BE2C (cell line): ENCODE data around the gene APBB1.

Experiments used
- DNase-seq: peaks from one replicate; pipeline ENCODE4 v3.0.0-alpha.2; 2020
- H3K27me3 ChIP-seq: fragments of 250-450 bp; sonication (Bioruptor Pico); 2 replicates; pipeline ENCODE4 v1.5.1; 2020; ENCODE audit warnings: mild to moderate bottlenecking
- H3K36me3 ChIP-seq: fragments of 250-450 bp; sonication (Bioruptor Pico); 2 replicates; pipeline ENCODE4 v1.5.1; 2020; ENCODE audit warnings: mild to moderate bottlenecking
- H3K4me1 ChIP-seq: fragments of 250-450 bp; sonication (Bioruptor Pico); 2 replicates; pipeline ENCODE4 v1.5.1; 2020
- H3K4me3 ChIP-seq: 2 replicates; pipeline ENCODE4 v1.5.1; 2011; ENCODE audit warnings: low read depth, low read length
- H3K9me3 ChIP-seq: fragments of 250-450 bp; sonication (Bioruptor Pico); 2 replicates; pipeline ENCODE4 v1.5.1; 2020
- CTCF ChIP-seq: IDR thresholded peaks from 2 replicates; pipeline ENCODE4 v1.5.1; 2012; ENCODE audit warnings: mild to moderate bottlenecking, low read depth, low read length

APBB1 gene

GRCh38 chr11:6455070-6455469 is 36.2 kb upstream of the APBB1 start:
- no peak overlapping the region for H3K4me3 ChIP-seq
- no peaks in the 10 kb centered on the region for H3K9me3 ChIP-seq
- H3K36me3 ChIP-seq = no peaks in the 10 kb centered on the region
- H3K4me1 ChIP-seq = no peaks in the 10 kb centered on the region
- no peak for TF ChIP-seq CTCF
- no peaks in the 10 kb centered on the region for H3K27me3 ChIP-seq
- no peak for DNase-seq

- H3K27me3 ChIP-seq = no peaks in the 10 kb centered on the region
- no peak for TF ChIP-seq CTCF
- no peaks in the 10 kb centered on the region for H3K36me3 ChIP-seq
- no peak for DNase-seq
- no peak overlapping the region for H3K4me3 ChIP-seq
- no peaks in the 10 kb centered on the region for H3K4me1 ChIP-seq
- no peaks in the 10 kb centered on the region for H3K9me3 ChIP-seq
Measured at GRCh38 chr11:6453152-6453551, 34.3 kb upstream of the APBB1 start.

DNA sequence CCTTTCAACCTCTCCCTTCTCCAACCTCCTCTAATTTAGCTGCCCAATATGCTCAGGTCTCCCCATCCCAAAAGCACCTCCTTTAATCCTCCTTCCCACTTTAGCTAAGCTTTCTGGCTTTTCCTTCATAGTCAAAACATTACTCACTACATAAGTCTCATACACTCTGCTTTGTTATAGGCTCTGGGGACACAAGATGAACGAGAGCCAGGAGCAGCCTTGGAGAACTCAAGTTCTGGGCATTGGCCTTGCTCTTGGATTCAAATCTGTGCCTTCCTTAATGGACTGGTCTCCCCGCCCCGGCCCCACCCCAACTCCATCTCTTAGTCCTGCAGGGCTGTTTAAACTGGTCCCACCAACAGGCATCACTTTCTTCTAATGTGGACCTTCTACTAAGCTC is 33.3 kb upstream of the APBB1 start:
- Histone ChIP-seq H3K9me3 (no peaks in the 10 kb centered on the region), H3K4me1 (no peaks in the 10 kb centered on the region), H3K27me3 (no peaks in the 10 kb centered on the region), H3K36me3 (no peaks in the 10 kb centered on the region), H3K4me3 (no peak overlapping the region)
- no peak for DNase-seq
- no peak for TF ChIP-seq CTCF

- Histone ChIP-seq H3K27me3 (no peaks in the 10 kb centered on the region), H3K9me3 (no peaks in the 10 kb centered on the region), H3K4me3 (no peak overlapping the region), H3K4me1 (no peaks in the 10 kb centered on the region), H3K36me3 (no peaks in the 10 kb centered on the region)
- no peak for TF ChIP-seq CTCF
- no peak for DNase-seq
Measured at GRCh38 chr11:6448574-6448973, 29.7 kb upstream of the APBB1 start.

DNA sequence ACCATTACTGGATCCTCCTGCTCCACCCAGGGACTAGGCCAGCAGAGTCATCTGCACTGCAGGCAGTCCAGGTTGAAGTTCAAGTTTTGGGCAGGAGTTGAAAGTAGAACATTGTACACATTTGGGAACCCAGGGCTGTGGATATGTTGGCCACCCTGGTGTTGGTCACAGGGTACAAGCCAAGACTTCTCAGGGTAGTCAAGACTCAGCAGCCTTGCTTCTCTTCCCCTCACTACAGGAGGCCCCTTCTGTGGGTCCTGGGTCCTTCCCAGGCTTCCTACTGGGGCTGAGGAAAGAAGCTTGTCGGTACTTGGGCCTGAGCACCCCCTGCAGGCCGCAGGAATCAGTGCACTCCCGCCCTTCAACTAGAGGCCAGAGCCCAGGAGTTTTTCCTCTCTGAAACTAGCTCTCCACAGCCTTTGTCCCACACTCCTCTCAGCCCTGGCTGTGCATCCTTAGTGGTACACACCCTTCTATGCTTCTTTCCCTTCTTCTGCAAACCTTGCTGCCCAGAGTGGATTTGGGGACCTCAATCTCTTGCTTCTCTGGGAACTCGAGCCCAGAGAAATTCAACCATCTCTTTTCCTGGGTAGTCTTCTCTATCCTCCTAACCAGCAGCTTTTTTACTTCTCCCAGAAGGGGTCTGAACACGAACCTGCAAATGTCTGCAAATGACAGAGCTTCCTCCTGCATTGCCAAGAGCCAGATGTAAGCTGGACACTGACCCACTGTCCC is 24.5 kb upstream of the APBB1 start:
- DNase-seq = peak; percentile 38
- Histone ChIP-seq H3K36me3 (no peaks in the 10 kb centered on the region), H3K9me3 (no peaks in the 10 kb centered on the region), H3K4me1 (no peaks in the 10 kb centered on the region), H3K27me3 (no peaks in the 10 kb centered on the region), H3K4me3 (no peak overlapping the region)
- TF ChIP-seq CTCF = peak; percentile 62

GRCh38 chr11:6442441-6442840 is 23.5 kb upstream of the APBB1 start:
- DNase-seq = no peak
- H3K36me3 ChIP-seq = no peaks in the 10 kb centered on the region
- H3K9me3 ChIP-seq = no peaks in the 10 kb centered on the region
- TF ChIP-seq CTCF = no peak
- H3K4me3 ChIP-seq = no peak overlapping the region
- no peaks in the 10 kb centered on the region for H3K4me1 ChIP-seq
- no peaks in the 10 kb centered on the region for H3K27me3 ChIP-seq
